GM12891 (cell line): ENCODE measurements around the gene TCF15.

Experiments used
- DNase-seq: peaks from one replicate; pipeline ENCODE4 v3.0.0; 2011; ENCODE audit warnings: low spot score; ENCODE audit not compliant: insufficient read length
- FAIRE-seq: peaks from 2 replicates; lab custom pipeline; 2011; peaks lifted over from hg19 to GRCh38; lab: Jason Lieb, UNC
- PAX5 ChIP-seq: IDR thresholded peaks from 2 replicates; pipeline ENCODE4 v1.6.1; 2011; ENCODE audit warnings: low read length, moderate library complexity, mild to moderate bottlenecking; ENCODE audit not compliant: insufficient read depth, severe bottlenecking
- POLR2A ChIP-seq: IDR thresholded peaks from 2 replicates; pipeline ENCODE4 v1.6.1; 2011; ENCODE audit warnings: low read depth, low read length, control low read depth
- POLR2AphosphoS5 ChIP-seq: IDR thresholded peaks from 2 replicates; pipeline ENCODE4 v1.6.1; 2011; ENCODE audit warnings: low read depth, low read length, control low read depth
- POU2F2 ChIP-seq: IDR thresholded peaks from 2 replicates; pipeline ENCODE4 v1.6.1; 2011; ENCODE audit warnings: low read depth, mild to moderate bottlenecking, control low read depth, low read length, moderate library complexity
- SPI1 ChIP-seq: IDR thresholded peaks from 2 replicates; pipeline ENCODE4 v1.6.1; 2011; ENCODE audit warnings: low read depth, low read length, control low read depth
- TAF1 ChIP-seq: IDR thresholded peaks from 2 replicates; pipeline ENCODE4 v1.6.1; 2011; ENCODE audit warnings: low read depth, low read length, control low read depth

Gene TCF15

GRCh38 chr20:631101-631500 lies 21.0 kb upstream of the TCF15 start:
- FAIRE-seq: no peak
- TF ChIP-seq SPI1 (no peak), PAX5 (no peak), TAF1 (no peak), POU2F2 (no peak), POLR2AphosphoS5 (no peak), POLR2A (no peak)
- DNase-seq: no peak

- no peak for FAIRE-seq
- no peak for DNase-seq
- TF ChIP-seq POLR2AphosphoS5 (no peak), TAF1 (no peak), POU2F2 (no peak), PAX5 (no peak), POLR2A (no peak), SPI1 (no peak)
Measured at GRCh38 chr20:626579-626978, 16.5 kb upstream of the TCF15 start.

- no peak for DNase-seq
- no peak for TF ChIP-seq SPI1
- no peak for TF ChIP-seq TAF1
- TF ChIP-seq POU2F2: no peak
- no peak for FAIRE-seq
Measured at GRCh38 chr20:625360-625932, 15.3 kb upstream of the TCF15 start.

GRCh38 chr20:623704-624103 lies 13.6 kb upstream of the TCF15 start:
- FAIRE-seq (no peak), DNase-seq (no peak)
- TF ChIP-seq POU2F2 (no peak), POLR2A (no peak), TAF1 (no peak), PAX5 (no peak), POLR2AphosphoS5 (no peak)

GRCh38 chr20:623021-623420 lies 12.9 kb upstream of the TCF15 start:
- DNase-seq (no peak), FAIRE-seq (no peak)
- TF ChIP-seq POLR2A (no peak), SPI1 (no peak), POU2F2 (no peak), PAX5 (no peak), POLR2AphosphoS5 (no peak), TAF1 (no peak)

GRCh38 chr20:622161-622560 lies 12.1 kb upstream of the TCF15 start:
- FAIRE-seq (no peak), DNase-seq (no peak)
- TF ChIP-seq TAF1: no peak
- no peak for TF ChIP-seq SPI1

GRCh38 chr20:621125-621756 lies 11.1 kb upstream of the TCF15 start:
- DNase-seq: no peak
- no peak for FAIRE-seq
- TF ChIP-seq POLR2AphosphoS5: no peak
- TF ChIP-seq SPI1: no peak

GRCh38 chr20:620246-620645 lies 10.1 kb upstream of the TCF15 start:
- FAIRE-seq (no peak), DNase-seq (no peak)
- TF ChIP-seq PAX5 (no peak), POU2F2 (no peak)

- DNase-seq (no peak), FAIRE-seq (no peak)
- TF ChIP-seq PAX5 (no peak), TAF1 (no peak), POU2F2 (no peak), SPI1 (no peak), POLR2AphosphoS5 (no peak), POLR2A (no peak)
Measured at GRCh38 chr20:618980-619379, 8.9 kb upstream of the TCF15 start.

GRCh38 chr20:617934-618690 lies 8.0 kb upstream of the TCF15 start:
- FAIRE-seq: no peak
- TF ChIP-seq POLR2AphosphoS5 (no peak), POLR2A (no peak), PAX5 (no peak), SPI1 (no peak), POU2F2 (no peak), TAF1 (no peak)
- no peak for DNase-seq
